Colonic mucosa (tissue), 4 donors: ENCODE measurements around the gene KRT39. TPM values are rescaled to one million over a fixed set of nuclear protein-coding genes. Genes with fewer than 3 reads are reported as not detected.

Experiments used
- DNase-seq: peaks from one replicate; pipeline ENCODE4 v3.0.0-alpha.2; 2020
- H3K27ac ChIP-seq: fragments of 200-600 bp; one replicate; pipeline ENCODE4 v1.8.0; 2021
- H3K27me3 ChIP-seq: fragments of 200-600 bp; one replicate; pipeline ENCODE4 v1.8.0; 2021
- H3K36me3 ChIP-seq: fragments of 200-600 bp; one replicate; pipeline ENCODE4 v1.8.0; 2021
- H3K4me1 ChIP-seq: fragments of 200-600 bp; one replicate; pipeline ENCODE4 v1.8.0; 2021; ENCODE audit warnings: mild to moderate bottlenecking
- H3K4me3 ChIP-seq: fragments of 200-600 bp; one replicate; pipeline ENCODE4 v1.8.0; 2021
- H3K9ac ChIP-seq, 2 donors: one replicate each; pipeline ENCODE4 v1.7.0; 2013; ENCODE audit warnings: control low read depth in 2 of 2, low read depth in 2 of 2, low read length in 2 of 2
- H3K9me3 ChIP-seq: fragments of 200-600 bp; one replicate; pipeline ENCODE4 v1.8.0; 2021
- CTCF ChIP-seq: fragments of 200-600 bp; IDR thresholded peaks from one replicate; pipeline ENCODE4 v1.8.0; 2022; ENCODE audit warnings: antibody characterized with exemption, mild to moderate bottlenecking
- intact Hi-C: fragments of 100-400 bp; cut with DNase I; formaldehyde crosslinking; loops from one replicate; pipeline ENCODE4 v1.14.1; 2022
- total RNA-seq, 2 donors: library from RNA; stranded (reverse); fragmentation: NEBNext Ultra II Directional in 1 of 2; extraction: Animal tissue kit (Norgen Biotek cat#: 25700) in 1 of 2; gene quantifications; one replicate each; pipeline ENCODE4 v1.2.1, GENCODE V29; 2021
- donor health status: healthy.
- donor health status: DM: no; HTN: no; CAD: no.
- donor health status: DM: no; HTN: no; CAD: no.

Gene KRT39
- total RNA-seq, 2 donors from 2014 or later = not detected

- no peaks in the 10 kb centered on the region for H3K36me3 ChIP-seq
- no peaks in the 10 kb centered on the region for H3K27me3 ChIP-seq
- no peak overlapping the region for H3K9ac ChIP-seq
- no peak overlapping the region for H3K27ac ChIP-seq
- no peaks in the 10 kb centered on the region for H3K4me1 ChIP-seq
- intact Hi-C loops = no loop called here
- H3K4me3 ChIP-seq = no peak overlapping the region
- H3K9me3 ChIP-seq = no peaks in the 10 kb centered on the region
- no peak for DNase-seq
- TF ChIP-seq CTCF = no peak
These were observed 22.2 kb downstream of the KRT39 start for GRCh38 chr17:40944531-40944930.

GRCh38 chr17:40942553-40942952 lies 24.2 kb downstream of the KRT39 start:
- H3K36me3 ChIP-seq = no peaks in the 10 kb centered on the region
- H3K4me1 ChIP-seq = no peaks in the 10 kb centered on the region
- no peak overlapping the region for H3K9ac ChIP-seq
- H3K27me3 ChIP-seq = no peaks in the 10 kb centered on the region
- intact Hi-C loops = no loop called here
- TF ChIP-seq CTCF = no peak
- no peaks in the 10 kb centered on the region for H3K9me3 ChIP-seq
- no peak for DNase-seq
- H3K27ac ChIP-seq = no peak overlapping the region
- H3K4me3 ChIP-seq = no peak overlapping the region

GRCh38 chr17:40940266-40940665 lies 26.5 kb downstream of the KRT39 start:
- H3K9ac ChIP-seq = no peak overlapping the region
- H3K27ac ChIP-seq = no peak overlapping the region
- TF ChIP-seq CTCF = no peak
- H3K9me3 ChIP-seq = no peaks in the 10 kb centered on the region
- DNase-seq = no peak
- no peak overlapping the region for H3K4me3 ChIP-seq
- H3K27me3 ChIP-seq = no peaks in the 10 kb centered on the region
- intact Hi-C loops = no loop called here
- no peaks in the 10 kb centered on the region for H3K36me3 ChIP-seq
- H3K4me1 ChIP-seq = no peaks in the 10 kb centered on the region

- no peak for TF ChIP-seq CTCF
- DNase-seq = no peak
- H3K36me3 ChIP-seq = no peaks in the 10 kb centered on the region
- intact Hi-C loops = no loop called here
- no peaks in the 10 kb centered on the region for H3K4me1 ChIP-seq
- H3K4me3 ChIP-seq = no peak overlapping the region
- H3K9ac ChIP-seq = no peak overlapping the region
- no peaks in the 10 kb centered on the region for H3K9me3 ChIP-seq
- H3K27me3 ChIP-seq = no peaks in the 10 kb centered on the region
- H3K27ac ChIP-seq = no peak overlapping the region
These were observed 27.8 kb downstream of the KRT39 start for GRCh38 chr17:40938981-40939380.

- H3K9ac ChIP-seq = no peak within 1 kb of the TSS
- no peaks in the 10 kb centered on the region for H3K27me3 ChIP-seq
- intact Hi-C loops = no loop called here
- H3K4me3 ChIP-seq = no peak within 1 kb of the TSS
- no peak for TF ChIP-seq CTCF
- no peaks in the 10 kb centered on the region for H3K4me1 ChIP-seq
- no peaks in the 10 kb centered on the region for H3K9me3 ChIP-seq
- no peak within 1 kb of the TSS for H3K27ac ChIP-seq
- DNase-seq = no peak
- H3K36me3 ChIP-seq = no peaks in the 10 kb centered on the region
These were observed 29.3 kb downstream of the KRT39 start, which contains the start of gene KRT23 for GRCh38 chr17:40937384-40937819. Gene KRT23 (minus strand): TSS chr17:40937646. CDS start chr17:40936603, 1,043 bp downstream.
